DOHH2 (cell line): ENCODE data around the gene TLR10.
A peak's percentile ranks its signal among the peaks of the same experiment; 100 is the strongest.

Experiments used
- H3F3A ChIP-seq: fragments of 200-600 bp; sonication (generic), shearing (Covaris generic); 2 replicates; pipeline ENCODE4 v1.6.0; 2016; ENCODE audit warnings: antibody characterized with exemption, mild to moderate bottlenecking; ENCODE audit not compliant: control insufficient read depth, insufficient read depth
- H3K27ac ChIP-seq: fragments of 200-600 bp; sonication (generic); 2 replicates; pipeline ENCODE4 v1.5.1; 2014; ENCODE audit warnings: low read depth, mild to moderate bottlenecking, low read length, moderate library complexity
- H3K27me3 ChIP-seq: fragments of 200-600 bp; sonication (generic); 2 replicates; pipeline ENCODE4 v1.6.1; 2014; ENCODE audit warnings: mild to moderate bottlenecking, low read length, mixed read lengths; ENCODE audit not compliant: control insufficient read depth
- H3K36me3 ChIP-seq: fragments of 200-600 bp; sonication (generic); 2 replicates; pipeline ENCODE4 v1.6.1; 2014; ENCODE audit warnings: mild to moderate bottlenecking, low read length, moderate library complexity, mixed read lengths; ENCODE audit not compliant: control insufficient read depth
- H3K4me1 ChIP-seq: fragments of 200-600 bp; sonication (generic); 2 replicates; pipeline ENCODE4 v1.6.1; 2014; ENCODE audit warnings: mild to moderate bottlenecking, low read length, mixed read lengths; ENCODE audit not compliant: control insufficient read depth
- H3K4me2 ChIP-seq: fragments of 200-600 bp; sonication (generic); 2 replicates; pipeline ENCODE4 v1.6.0; 2014; ENCODE audit warnings: mild to moderate bottlenecking, low read length, moderate library complexity
- H3K4me3 ChIP-seq: fragments of 200-600 bp; sonication (generic); 2 replicates; pipeline ENCODE4 v1.5.1; 2014; ENCODE audit warnings: mild to moderate bottlenecking, low read length, mixed read lengths
- H3K79me2 ChIP-seq: fragments of 200-600 bp; sonication (generic); 2 replicates; pipeline ENCODE4 v1.6.1; 2014; ENCODE audit warnings: mild to moderate bottlenecking, low read length, mixed read lengths; ENCODE audit not compliant: control insufficient read depth
- H3K9me2 ChIP-seq: fragments of 200-600 bp; sonication (generic); replicated peaks from 2 replicates; pipeline ENCODE4 v1.6.1; 2014; ENCODE audit warnings: mild to moderate bottlenecking, low read length, mixed read lengths; ENCODE audit not compliant: control insufficient read depth
- H3K9me3 ChIP-seq: fragments of 200-600 bp; sonication (generic); 2 replicates; pipeline ENCODE4 v1.6.1; 2014; ENCODE audit warnings: antibody characterized with exemption, low read length, mixed read lengths; ENCODE audit not compliant: control insufficient read depth, insufficient read depth
- H4K20me1 ChIP-seq: fragments of 200-600 bp; sonication (generic); 2 replicates; pipeline ENCODE4 v1.6.0; 2014; ENCODE audit warnings: low read depth, mild to moderate bottlenecking, antibody characterized with exemption, low read length, moderate library complexity; ENCODE audit not compliant: control insufficient read depth, insufficient read depth
- CTCF ChIP-seq: fragments of 200-600 bp; sonication (generic); IDR thresholded peaks from one replicate; pipeline ENCODE4 v1.5.1; 2014; ENCODE audit warnings: antibody characterized with exemption, mild to moderate bottlenecking, low read depth, low read length; ENCODE audit not compliant: poor library complexity, severe bottlenecking
- EZH2phosphoT487 ChIP-seq: fragments of 200-600 bp; sonication (generic); IDR thresholded peaks from 2 replicates; pipeline ENCODE4 v1.6.1; 2017; ENCODE audit warnings: borderline replicate concordance, mild to moderate bottlenecking, antibody characterized with exemption, low read length, moderate library complexity, mixed read lengths

The TLR10 gene

DNA sequence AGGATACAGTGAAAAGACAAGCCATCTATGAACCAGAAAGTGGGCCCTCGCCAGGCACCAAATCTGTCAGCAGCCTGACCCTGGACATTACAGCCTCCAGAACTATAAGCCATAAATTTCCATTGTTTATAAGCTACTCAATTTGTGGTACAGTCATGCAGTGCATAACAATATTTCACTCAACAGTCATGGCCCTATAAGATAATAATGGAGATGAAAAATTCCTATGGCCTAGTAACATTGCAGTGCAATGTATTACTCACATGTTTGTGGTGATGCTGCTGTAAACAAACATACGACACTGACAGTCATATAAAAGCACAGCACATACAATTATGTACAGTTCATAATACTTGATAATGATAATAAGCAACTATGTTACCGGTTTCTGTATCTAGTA is 38.9 kb upstream of the TLR10 start:
- Histone ChIP-seq H3K27me3 (no peaks in the 10 kb centered on the region), H3K79me2 (no peaks in the 10 kb centered on the region), H3K9me3 (peaks cover 12% of the 10 kb centered on the region; the same call in 1 of the 2 replicates), H3K4me2 (no peak overlapping the region), H3K9me2 (no peaks in the 10 kb centered on the region), H3F3A (0 out of 2 replicates have a peak, but pooled peaks cover 3% of the 10 kb centered on the region), H3K4me3 (no peak overlapping the region), H3K36me3 (peaks cover 17% of the 10 kb centered on the region), H3K4me1 (peaks cover 35% of the 10 kb centered on the region), H3K27ac (no peak overlapping the region), H4K20me1 (no peaks in the 10 kb centered on the region)
- no peak for TF ChIP-seq EZH2phosphoT487
- TF ChIP-seq CTCF = no peak

DNA sequence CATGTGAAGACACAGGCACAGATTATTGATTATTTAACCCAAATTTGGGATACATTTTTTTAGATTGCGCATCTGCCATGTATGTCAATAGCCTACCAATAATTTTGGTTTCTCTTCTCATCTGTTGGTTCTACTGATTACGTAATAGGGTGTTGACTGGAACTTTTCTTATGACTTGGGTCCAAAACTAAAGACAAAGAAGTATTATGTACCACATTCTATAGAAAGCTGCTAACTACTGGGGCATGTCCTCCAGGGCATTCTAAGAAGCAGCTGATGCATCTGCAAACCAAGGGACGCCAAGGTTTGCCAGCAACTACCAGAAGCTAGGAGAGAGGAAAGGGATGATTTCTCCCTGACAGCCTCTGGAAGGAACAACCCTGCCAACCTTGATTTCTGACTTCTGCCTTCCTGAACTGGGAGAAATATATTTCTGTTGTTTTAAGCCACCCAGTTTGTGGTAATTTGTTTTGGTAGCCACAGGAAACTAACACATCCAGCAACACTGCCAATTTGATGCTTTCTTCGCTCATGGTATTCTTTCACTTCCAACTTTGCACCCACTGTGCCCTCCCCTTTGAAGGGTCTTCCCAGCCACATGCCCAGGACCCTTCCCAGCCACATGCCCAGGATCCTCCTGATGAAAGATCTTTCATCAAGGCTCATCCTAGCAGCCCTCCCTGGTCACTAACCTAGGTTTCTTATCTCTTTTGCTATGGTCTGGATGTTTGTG is 37.7 kb upstream of the TLR10 start:
- no peak overlapping the region for H3K4me3 ChIP-seq
- H3K4me2 ChIP-seq = no peak overlapping the region
- H4K20me1 ChIP-seq = no peaks in the 10 kb centered on the region
- H3K9me2 ChIP-seq = no peaks in the 10 kb centered on the region
- H3K36me3 ChIP-seq = 0 out of 2 replicates have a peak, but pooled peaks cover 9% of the 10 kb centered on the region
- H3K9me3 ChIP-seq = peaks cover 12% of the 10 kb centered on the region; the same call in 1 of the 2 replicates
- peaks cover 44% of the 10 kb centered on the region for H3K4me1 ChIP-seq
- H3K27ac ChIP-seq = no peak overlapping the region
- peaks cover 11% of the 10 kb centered on the region for H3F3A ChIP-seq
- no peaks in the 10 kb centered on the region for H3K27me3 ChIP-seq
- peaks cover under 1% of the 10 kb centered on the region; the same call in 1 of the 2 replicates for H3K79me2 ChIP-seq
- no peak for TF ChIP-seq EZH2phosphoT487
- TF ChIP-seq CTCF = no peak

DNA sequence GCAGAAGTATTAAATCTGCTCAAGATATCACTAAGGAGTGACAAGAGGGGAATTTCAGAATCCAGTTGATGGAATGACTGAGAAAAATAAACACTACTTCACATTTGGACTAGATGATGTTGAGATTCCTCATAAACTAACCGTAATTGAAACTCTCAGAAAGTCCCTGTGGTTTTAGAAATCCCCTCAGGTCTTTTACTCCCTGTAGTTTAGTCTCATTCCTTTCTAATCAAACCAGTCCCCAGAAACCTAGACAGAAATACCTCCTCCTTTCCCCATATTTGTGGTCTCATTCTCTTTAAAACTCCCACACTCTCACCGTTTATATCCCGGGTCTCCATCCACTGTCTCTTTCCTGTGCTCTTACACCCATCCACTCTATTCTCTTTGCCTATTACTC is 36.8 kb upstream of the TLR10 start:
- Histone ChIP-seq H3K27ac (no peak overlapping the region), H3K27me3 (no peaks in the 10 kb centered on the region), H3K9me2 (no peaks in the 10 kb centered on the region), H3K79me2 (peaks cover 5% of the 10 kb centered on the region), H3K4me3 (no peak overlapping the region), H4K20me1 (no peaks in the 10 kb centered on the region), H3K9me3 (peaks cover 21% of the 10 kb centered on the region), H3F3A (peaks cover 11% of the 10 kb centered on the region), H3K36me3 (peaks cover 18% of the 10 kb centered on the region), H3K4me2 (no peak overlapping the region), H3K4me1 (peaks cover 54% of the 10 kb centered on the region)
- no peak for TF ChIP-seq EZH2phosphoT487

GRCh38 chr4:38818441-38818976 is 35.7 kb upstream of the TLR10 start:
- H3F3A ChIP-seq = peaks cover 11% of the 10 kb centered on the region
- H3K4me1 ChIP-seq = peaks cover 58% of the 10 kb centered on the region
- TF ChIP-seq CTCF (no peak), EZH2phosphoT487 (no peak)
- peak overlapping the region; percentile 21; the same call in 1 of the 2 replicates for H3K4me2 ChIP-seq
- H4K20me1 ChIP-seq = no peaks in the 10 kb centered on the region
- H3K9me2 ChIP-seq = no peaks in the 10 kb centered on the region
- no peak overlapping the region for H3K4me3 ChIP-seq
- H3K27me3 ChIP-seq = no peaks in the 10 kb centered on the region
- peaks cover 19% of the 10 kb centered on the region for H3K9me3 ChIP-seq
- H3K27ac ChIP-seq = no peak overlapping the region
- H3K79me2 ChIP-seq = peaks cover 9% of the 10 kb centered on the region
- peaks cover 27% of the 10 kb centered on the region for H3K36me3 ChIP-seq
